Astrocyte of the cerebellum (primary cell): ENCODE measurements around the gene EVA1A.

Experiments
- DNase-seq: peaks from one replicate; pipeline ENCODE4 v3.0.0-alpha.2; 2011; ENCODE audit warnings: low read depth
- H3K4me3 ChIP-seq: 2 replicates; pipeline ENCODE4 v1.5.1; 2011; ENCODE audit warnings: mild to moderate bottlenecking, low read depth, low read length, moderate library complexity
- CTCF ChIP-seq: IDR thresholded peaks from 2 replicates; pipeline ENCODE4 v1.5.1; 2012; ENCODE audit warnings: low read length, low read depth, moderate library complexity, mild to moderate bottlenecking; ENCODE audit errors: missing control alignments
- in situ Hi-C: cut with HindIII; loops from 2 replicates; pipeline ENCODE4 v1.10.0; 2017; ENCODE audit warnings: low sequenced_read_pairs

Gene EVA1A

GRCh38 chr2:75513616-75514170 lies 47.0 kb downstream of the EVA1A start:
- H3K4me3 ChIP-seq = no peak overlapping the region
- no peak for TF ChIP-seq CTCF
- in situ Hi-C loops = no loop called here
- DNase-seq = peak; percentile 52

GRCh38 chr2:75512455-75513212 lies 48.1 kb downstream of the EVA1A start:
- DNase-seq = no peak
- TF ChIP-seq CTCF = no peak
- in situ Hi-C loops = no loop called here
- no peak overlapping the region for H3K4me3 ChIP-seq

- no peak for TF ChIP-seq CTCF
- DNase-seq = no peak
- in situ Hi-C loops = no loop called here
- no peak overlapping the region for H3K4me3 ChIP-seq
Observed at GRCh38 chr2:75506101-75506697, 54.5 kb downstream of the EVA1A start.

- in situ Hi-C loops = no loop called here
- DNase-seq = no peak
- no peak for TF ChIP-seq CTCF
- no peak overlapping the region for H3K4me3 ChIP-seq
Observed at GRCh38 chr2:75505012-75505411, 55.7 kb downstream of the EVA1A start.

GRCh38 chr2:75503048-75503607 lies 57.6 kb downstream of the EVA1A start:
- no peak for TF ChIP-seq CTCF

GRCh38 chr2:75500633-75501032 lies 60.1 kb downstream of the EVA1A start:
- TF ChIP-seq CTCF = no peak
- H3K4me3 ChIP-seq = no peak overlapping the region
- in situ Hi-C loops = no loop called here
- no peak for DNase-seq

More at GRCh38 chr2:75503048-75503607, 57.6 kb downstream of the EVA1A start:
- no peak overlapping the region for H3K4me3 ChIP-seq
- in situ Hi-C loops = no loop called here
- DNase-seq = peak; percentile 77
